Suprapubic skin (tissue), 4 donors: Measurements from ENCODE around the gene ANKEF1. TPM values are rescaled to one million over a fixed set of nuclear protein-coding genes. Genes with fewer than 3 reads are reported as not detected.
"Not testable (repeated sequence)": the region's sequence is repeated elsewhere in the genome, so short reads cannot be mapped to it uniquely, and the experiment has no call there.

Source experiments
- DNase-seq, 2 donors: peaks; one replicate each; pipeline ENCODE4 v3.0.0-alpha.2; 2019; ENCODE audit warnings: low spot score in 2 of 2
- H3K27ac ChIP-seq: fragments of 200-600 bp; sonication (generic); one replicate; pipeline ENCODE4 v1.5.1; 2019
- H3K27me3 ChIP-seq: fragments of 200-600 bp; sonication (generic); one replicate; pipeline ENCODE4 v1.5.1; 2019
- H3K36me3 ChIP-seq: fragments of 200-600 bp; sonication (generic); one replicate; pipeline ENCODE4 v1.5.1; 2019
- H3K4me1 ChIP-seq: fragments of 200-600 bp; sonication (generic); one replicate; pipeline ENCODE4 v1.5.1; 2019
- H3K4me3 ChIP-seq: fragments of 200-600 bp; sonication (generic); one replicate; pipeline ENCODE4 v1.5.1; 2019; ENCODE audit warnings: mild to moderate bottlenecking
- H3K9me3 ChIP-seq: fragments of 200-600 bp; sonication (generic); one replicate; pipeline ENCODE4 v1.5.1; 2019
- EP300 ChIP-seq: sonication (generic); formaldehyde crosslinking; IDR thresholded peaks from one replicate; pipeline ENCODE4 v1.6.1; 2017; ENCODE audit warnings: antibody characterized with exemption
- POLR2A ChIP-seq, 2 donors: fragments of 450-650 bp; IDR thresholded peaks; one replicate each; pipeline ENCODE4 v1.6.1; 2017; ENCODE audit warnings: antibody characterized with exemption in 2 of 2, mild to moderate bottlenecking in 2 of 2, moderate library complexity in 2 of 2
- POLR2AphosphoS5 ChIP-seq, 3 donors: sonication (generic); formaldehyde crosslinking; IDR thresholded peaks; one replicate each; pipeline ENCODE4 v1.6.1; 2017; ENCODE audit warnings: antibody characterized with exemption in 3 of 3
- WGBS: methylation state at CpG from one replicate; pipeline ENCODE4 v1.1.5; 2018; 5-methylcytosine and 5-hydroxymethylcytosine counted together
- total RNA-seq, 4 donors: library from RNA; depleted of rRNA; stranded (reverse); fragments of >200 nt; gene quantifications; one replicate each; pipeline ENCODE4 v1.1.0, GENCODE V29; 2016
- TF ChIP-seq, protein P1 (sequence below), 2 donors: fragments of 200-600 bp in 1 of 2; fragments of 450-650 bp in 1 of 2; sonication (generic) in 1 of 2; IDR thresholded peaks; one replicate each; pipeline ENCODE4 v1.5.1; 2016 to 2019; ENCODE audit warnings: antibody characterized with exemption in 2 of 2, mild to moderate bottlenecking in 1 of 2, moderate library complexity in 1 of 2

Gene ANKEF1
- total RNA-seq, 4 donors from 2014 or later: 3.7 to 11.0 (median 4.6) TPM

DNA sequence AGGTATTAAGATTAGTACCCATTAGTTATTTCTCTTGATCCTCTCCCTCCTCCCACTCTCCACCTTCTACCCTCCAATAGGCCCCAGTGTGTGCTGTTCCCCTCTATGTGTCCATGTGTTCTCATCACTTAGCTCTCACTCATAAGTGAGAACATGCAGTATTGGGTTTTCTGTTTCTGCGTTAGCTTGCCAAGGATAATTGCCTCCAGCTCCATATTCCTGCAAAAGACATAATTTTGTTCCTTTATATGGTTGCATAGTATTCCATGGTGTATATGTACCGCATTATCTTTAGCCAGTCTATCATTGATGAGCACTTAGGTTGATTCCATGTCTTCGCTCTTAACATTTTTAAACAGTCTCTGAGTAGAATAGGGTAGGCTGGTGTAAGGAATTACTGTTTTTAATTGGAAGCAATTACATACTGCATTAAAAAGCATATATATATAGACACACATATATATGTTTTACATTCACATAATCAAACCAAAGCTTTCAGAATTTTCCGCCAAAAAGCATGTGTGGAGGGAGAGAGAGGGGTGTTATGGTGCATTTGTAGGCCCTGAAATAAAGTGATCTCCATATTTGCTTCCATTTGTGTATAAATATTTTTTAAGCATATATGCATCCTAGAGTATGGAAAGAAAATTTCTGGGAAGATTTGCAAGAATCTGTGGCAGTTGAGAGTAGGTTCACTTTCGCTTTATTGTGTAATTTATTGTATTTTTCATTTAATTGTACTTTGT, 709 bp upstream of the ANKEF1 start:
- Histone ChIP-seq H3K9me3 (no peaks in the 10 kb centered on the region), H3K4me3 (peak overlapping the region; percentile 65), H3K36me3 (no peaks in the 10 kb centered on the region), H3K4me1 (peaks cover 32% of the 10 kb centered on the region), H3K27ac (no peak overlapping the region), H3K27me3 (no peaks in the 10 kb centered on the region)
- TF ChIP-seq EP300: no peak
- TF ChIP-seq, protein P1, sequence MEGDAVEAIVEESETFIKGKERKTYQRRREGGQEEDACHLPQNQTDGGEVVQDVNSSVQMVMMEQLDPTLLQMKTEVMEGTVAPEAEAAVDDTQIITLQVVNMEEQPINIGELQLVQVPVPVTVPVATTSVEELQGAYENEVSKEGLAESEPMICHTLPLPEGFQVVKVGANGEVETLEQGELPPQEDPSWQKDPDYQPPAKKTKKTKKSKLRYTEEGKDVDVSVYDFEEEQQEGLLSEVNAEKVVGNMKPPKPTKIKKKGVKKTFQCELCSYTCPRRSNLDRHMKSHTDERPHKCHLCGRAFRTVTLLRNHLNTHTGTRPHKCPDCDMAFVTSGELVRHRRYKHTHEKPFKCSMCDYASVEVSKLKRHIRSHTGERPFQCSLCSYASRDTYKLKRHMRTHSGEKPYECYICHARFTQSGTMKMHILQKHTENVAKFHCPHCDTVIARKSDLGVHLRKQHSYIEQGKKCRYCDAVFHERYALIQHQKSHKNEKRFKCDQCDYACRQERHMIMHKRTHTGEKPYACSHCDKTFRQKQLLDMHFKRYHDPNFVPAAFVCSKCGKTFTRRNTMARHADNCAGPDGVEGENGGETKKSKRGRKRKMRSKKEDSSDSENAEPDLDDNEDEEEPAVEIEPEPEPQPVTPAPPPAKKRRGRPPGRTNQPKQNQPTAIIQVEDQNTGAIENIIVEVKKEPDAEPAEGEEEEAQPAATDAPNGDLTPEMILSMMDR (IDR thresholded peaks at IDR 0.05): no peak
- TF ChIP-seq POLR2A (IDR thresholded peaks at IDR 0.05): no peak
- TF ChIP-seq POLR2AphosphoS5 (IDR thresholded peaks at IDR 0.05): no peak
- 89% methylated on average over 5 of the region's 5 CpGs for WGBS
- no peak for DNase-seq

GRCh38 chr20:10036321-10036720, 1.5 kb downstream of the ANKEF1 start:
- not testable (repeated sequence) for H3K27ac ChIP-seq, DNase-seq, H3K9me3 ChIP-seq, H3K4me3 ChIP-seq, H3K27me3 ChIP-seq, H3K36me3 ChIP-seq
- peaks cover 17% of the 10 kb centered on the region for H3K4me1 ChIP-seq
- WGBS: 98% methylated on average over 8 of the region's 8 CpGs

DNA sequence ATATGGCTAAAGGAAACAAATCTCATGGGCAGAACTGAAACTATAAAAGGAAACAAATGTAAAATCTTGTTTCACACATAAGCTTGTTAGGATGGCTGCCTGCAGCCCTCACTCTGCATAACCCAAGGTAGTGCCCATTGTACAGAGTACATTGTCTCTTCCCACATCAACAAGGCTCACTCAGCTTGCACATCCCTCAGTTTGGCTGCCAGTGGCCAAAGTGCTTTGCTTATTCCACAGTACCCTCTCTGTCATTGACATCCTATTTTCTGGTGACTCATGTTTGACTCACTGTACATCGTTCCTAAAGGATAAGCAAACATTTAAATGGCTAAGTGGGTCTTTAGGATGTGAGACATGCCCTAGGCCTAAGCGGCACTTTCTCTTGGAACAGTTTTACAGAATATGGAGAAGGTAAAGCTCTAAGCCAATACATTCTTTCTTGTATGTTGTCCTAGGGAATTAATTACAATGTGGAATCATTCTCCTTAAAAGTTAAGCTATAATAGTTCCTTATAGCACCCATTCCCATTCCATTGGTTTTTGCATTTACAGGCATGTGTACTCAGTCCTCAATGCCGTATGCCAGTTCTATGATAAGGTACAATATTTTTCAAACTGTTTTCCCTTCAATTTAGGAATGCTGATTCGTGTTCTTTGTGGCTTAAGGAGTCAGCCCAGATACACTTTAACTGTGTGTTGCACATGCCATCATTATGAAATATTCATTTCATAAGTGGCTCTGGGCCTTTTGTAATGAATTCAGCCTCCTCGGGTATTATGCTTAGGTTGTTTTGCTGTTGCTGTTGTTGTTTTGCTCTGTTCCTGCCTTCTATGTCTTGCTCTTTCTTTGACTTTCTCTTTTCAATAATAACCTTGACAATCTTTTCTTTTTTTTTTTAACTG, 5.5 kb downstream of the ANKEF1 start:
- no peak overlapping the region for H3K27ac ChIP-seq
- WGBS: 75% methylated on average over 5 of the region's 5 CpGs
- H3K4me1 ChIP-seq: peaks cover 5% of the 10 kb centered on the region
- no peaks in the 10 kb centered on the region for H3K27me3 ChIP-seq
- no peaks in the 10 kb centered on the region for H3K9me3 ChIP-seq
- H3K36me3 ChIP-seq: no peaks in the 10 kb centered on the region
- H3K4me3 ChIP-seq: no peak overlapping the region
- TF ChIP-seq POLR2AphosphoS5 (IDR thresholded peaks at IDR 0.05): no peak
- no peak for DNase-seq

DNA sequence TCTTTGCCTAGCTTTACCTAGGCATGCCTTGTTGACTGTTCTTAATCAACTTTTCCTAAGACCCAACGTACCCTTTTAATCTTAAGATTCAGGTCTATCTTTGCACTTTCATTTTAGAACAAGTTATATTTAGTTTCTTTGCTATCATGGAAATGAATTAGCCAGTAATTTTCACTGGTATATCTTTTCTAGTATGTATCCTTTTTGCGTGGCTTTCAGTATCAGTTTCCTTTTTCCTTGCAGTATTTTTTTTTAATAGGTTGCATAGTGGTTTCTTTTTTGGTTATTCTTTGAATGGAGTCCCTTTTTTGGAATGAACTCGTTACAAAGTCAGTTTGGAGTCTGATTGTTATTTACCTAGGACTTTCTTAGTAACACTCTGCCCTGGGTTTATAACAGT, 7.3 kb downstream of the ANKEF1 start:
- no peak for DNase-seq
- no peak overlapping the region for H3K27ac ChIP-seq
- WGBS: 79% methylated on average over 3 of the region's 3 CpGs

DNA sequence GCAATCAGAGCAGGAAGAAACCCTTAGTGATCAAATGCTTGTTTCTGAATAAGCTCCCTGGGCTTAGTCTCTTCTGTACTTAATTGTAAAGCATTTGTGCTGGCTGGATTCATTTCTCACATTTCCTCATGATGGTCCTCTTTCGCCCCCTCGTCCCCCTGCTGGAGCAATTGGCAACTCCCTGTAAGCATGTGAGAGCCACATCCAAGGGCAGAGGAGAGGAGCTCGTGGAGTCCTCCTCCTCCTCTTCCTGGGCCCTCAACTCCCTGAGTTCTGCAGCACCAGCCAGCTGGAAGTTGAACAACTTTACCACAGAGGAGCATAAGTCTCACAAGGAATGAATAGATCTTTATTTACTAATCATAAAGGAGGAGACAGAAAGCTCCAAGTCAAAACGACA, 12.6 kb downstream of the ANKEF1 start:
- no peaks in the 10 kb centered on the region for H3K27me3 ChIP-seq
- H3K4me1 ChIP-seq: no peaks in the 10 kb centered on the region
- H3K9me3 ChIP-seq: no peaks in the 10 kb centered on the region
- no peak overlapping the region for H3K4me3 ChIP-seq
- no peaks in the 10 kb centered on the region for H3K36me3 ChIP-seq
- DNase-seq: no peak
- 29% methylated on average over 4 of the region's 4 CpGs for WGBS
- H3K27ac ChIP-seq: no peak overlapping the region
- no peak for TF ChIP-seq POLR2A (IDR thresholded peaks at IDR 0.05)
- no peak for TF ChIP-seq EP300
- TF ChIP-seq, protein P1 (IDR thresholded peaks at IDR 0.05): no peak
- TF ChIP-seq POLR2AphosphoS5 (IDR thresholded peaks at IDR 0.05): no peak

More for the DNA sequence above, 7.3 kb downstream of the ANKEF1 start:
- H3K36me3 ChIP-seq: no peaks in the 10 kb centered on the region
- no peaks in the 10 kb centered on the region for H3K9me3 ChIP-seq
- H3K4me3 ChIP-seq: no peak overlapping the region
- no peaks in the 10 kb centered on the region for H3K27me3 ChIP-seq
- TF ChIP-seq, protein P1 (IDR thresholded peaks at IDR 0.05): no peak
- TF ChIP-seq POLR2AphosphoS5 (IDR thresholded peaks at IDR 0.05): no peak
- H3K4me1 ChIP-seq: no peaks in the 10 kb centered on the region

DNA sequence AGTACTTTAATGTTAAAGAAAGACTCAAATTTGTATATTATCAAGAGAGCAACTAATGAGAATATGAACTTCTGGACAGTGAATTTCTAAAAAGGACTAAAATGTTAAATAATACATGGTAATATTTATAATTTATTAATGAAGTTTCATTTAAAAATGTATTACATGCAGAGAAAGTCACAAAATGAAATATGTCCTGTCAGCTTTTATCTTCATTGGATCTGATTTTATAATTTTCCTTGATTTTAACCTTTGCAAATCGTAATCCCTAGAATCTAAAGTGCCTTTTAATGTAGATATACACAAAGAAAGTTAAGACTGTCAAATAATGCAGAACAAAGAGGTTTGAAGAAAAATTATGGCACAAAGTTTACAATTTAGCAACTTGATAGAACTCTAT, 16.4 kb downstream of the ANKEF1 start:
- Histone ChIP-seq H3K27ac (no peak overlapping the region), H3K36me3 (peaks cover 12% of the 10 kb centered on the region), H3K4me3 (no peak overlapping the region), H3K4me1 (no peaks in the 10 kb centered on the region), H3K9me3 (no peaks in the 10 kb centered on the region), H3K27me3 (no peaks in the 10 kb centered on the region)
- TF ChIP-seq POLR2A (IDR thresholded peaks at IDR 0.05) (no peak), EP300 (no peak), POLR2AphosphoS5 (IDR thresholded peaks at IDR 0.05) (no peak)
- TF ChIP-seq, protein P1 (IDR thresholded peaks at IDR 0.05): no peak
- no peak for DNase-seq
- 92% methylated on average over 1 of the region's 1 CpG for WGBS
